ENCODE data around the gene NUMBL. TPM values are rescaled to one million over a fixed set of nuclear protein-coding genes. Genes with fewer than 3 reads are reported as not detected.

Gene NUMBL
- total RNA-seq, 1 donor = 26.8 TPM

DNA sequence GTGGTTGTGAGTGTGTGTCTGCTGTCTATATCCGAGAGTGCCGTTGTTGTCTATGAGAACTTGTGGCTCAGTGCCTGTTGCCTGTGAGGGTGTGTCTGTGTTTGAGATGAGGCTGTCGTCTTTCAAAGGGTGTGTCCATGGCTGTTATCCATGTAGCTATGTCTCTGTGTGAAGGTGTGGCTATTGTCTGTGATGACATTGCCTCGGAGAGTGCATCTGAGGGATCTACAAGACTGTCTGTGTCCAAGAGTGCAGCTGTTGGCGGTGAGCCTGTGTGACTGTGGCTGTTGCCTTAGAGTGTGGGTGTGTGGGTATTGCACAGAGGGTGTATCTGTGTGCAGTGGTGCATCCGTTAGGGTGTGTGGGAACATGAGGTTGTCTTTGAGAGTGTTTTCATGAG, 4.9 kb downstream of the NUMBL start:
- peak; percentile 58 for DNase-seq (ENCODE audit: insufficient read length, low spot score, missing footprints)
- Histone ChIP-seq H3K9me3 (ENCODE audit: low read depth, low read length) (no peaks in the 10 kb centered on the region), H3K27me3 (ENCODE audit: insufficient read depth, low read length) (no peaks in the 10 kb centered on the region), H2AFZ (ENCODE audit: low read length) (no peak overlapping the region), H3K4me2 (ENCODE audit: insufficient read depth, low read length) (no peak overlapping the region), H3K4me3 (ENCODE audit: insufficient read depth, low read length) (no peak overlapping the region), H3K27ac (ENCODE audit: low read depth, low read length) (no peak overlapping the region), H3K4me1 (ENCODE audit: insufficient read depth, low read length) (peaks cover 18% of the 10 kb centered on the region), H4K20me1 (ENCODE audit: insufficient read depth, low read length) (peaks cover 59% of the 10 kb centered on the region), H3K36me3 (ENCODE audit: insufficient read depth, low read length) (peaks cover 55% of the 10 kb centered on the region), H3K79me2 (ENCODE audit: insufficient read depth, low read length) (peaks cover 41% of the 10 kb centered on the region)
- TF ChIP-seq, protein P1, sequence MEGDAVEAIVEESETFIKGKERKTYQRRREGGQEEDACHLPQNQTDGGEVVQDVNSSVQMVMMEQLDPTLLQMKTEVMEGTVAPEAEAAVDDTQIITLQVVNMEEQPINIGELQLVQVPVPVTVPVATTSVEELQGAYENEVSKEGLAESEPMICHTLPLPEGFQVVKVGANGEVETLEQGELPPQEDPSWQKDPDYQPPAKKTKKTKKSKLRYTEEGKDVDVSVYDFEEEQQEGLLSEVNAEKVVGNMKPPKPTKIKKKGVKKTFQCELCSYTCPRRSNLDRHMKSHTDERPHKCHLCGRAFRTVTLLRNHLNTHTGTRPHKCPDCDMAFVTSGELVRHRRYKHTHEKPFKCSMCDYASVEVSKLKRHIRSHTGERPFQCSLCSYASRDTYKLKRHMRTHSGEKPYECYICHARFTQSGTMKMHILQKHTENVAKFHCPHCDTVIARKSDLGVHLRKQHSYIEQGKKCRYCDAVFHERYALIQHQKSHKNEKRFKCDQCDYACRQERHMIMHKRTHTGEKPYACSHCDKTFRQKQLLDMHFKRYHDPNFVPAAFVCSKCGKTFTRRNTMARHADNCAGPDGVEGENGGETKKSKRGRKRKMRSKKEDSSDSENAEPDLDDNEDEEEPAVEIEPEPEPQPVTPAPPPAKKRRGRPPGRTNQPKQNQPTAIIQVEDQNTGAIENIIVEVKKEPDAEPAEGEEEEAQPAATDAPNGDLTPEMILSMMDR (IDR thresholded peaks at IDR 0.05; ENCODE audit: extremely low read depth, low read depth, low read length) = no peak

DNA sequence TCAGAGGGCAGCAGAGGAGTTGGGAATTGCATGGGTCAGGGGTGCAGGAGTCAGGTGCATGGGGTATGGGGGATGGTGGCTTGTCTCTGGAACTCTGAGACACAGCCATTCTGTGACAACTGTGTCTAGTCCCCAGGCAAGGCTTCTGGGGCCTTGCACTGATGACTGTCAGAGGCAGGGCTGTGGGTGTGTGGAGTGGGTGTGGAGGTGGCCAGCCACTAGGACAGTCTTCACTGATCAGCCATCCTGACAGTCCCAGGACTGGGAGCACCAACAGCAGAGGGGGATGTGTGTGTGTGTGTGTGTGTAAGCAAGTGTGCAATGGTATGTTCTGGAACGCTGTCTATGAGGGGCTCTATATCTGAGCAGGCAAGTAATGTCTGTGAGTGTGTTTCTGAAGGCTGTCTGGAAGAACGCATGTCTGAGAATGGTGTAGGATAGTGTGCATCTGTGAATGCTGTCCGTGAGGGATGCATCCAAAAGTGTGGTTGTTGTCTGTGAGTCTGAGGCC, 5.4 kb downstream of the NUMBL start:
- no peak overlapping the region for H2AFZ ChIP-seq (ENCODE audit: low read length)
- H3K79me2 ChIP-seq (ENCODE audit: insufficient read depth, low read length) = peaks cover 38% of the 10 kb centered on the region
- no peaks in the 10 kb centered on the region for H3K9me3 ChIP-seq (ENCODE audit: low read depth, low read length)
- no peak overlapping the region for H3K27ac ChIP-seq (ENCODE audit: low read depth, low read length)
- H3K4me3 ChIP-seq (ENCODE audit: insufficient read depth, low read length) = no peak overlapping the region
- TF ChIP-seq, protein P1 (IDR thresholded peaks at IDR 0.05; ENCODE audit: extremely low read depth, low read depth, low read length) = no peak
- H3K4me2 ChIP-seq (ENCODE audit: insufficient read depth, low read length) = no peak overlapping the region
- peaks cover 59% of the 10 kb centered on the region for H4K20me1 ChIP-seq (ENCODE audit: insufficient read depth, low read length)
- H3K4me1 ChIP-seq (ENCODE audit: insufficient read depth, low read length) = peaks cover 18% of the 10 kb centered on the region
- peak; percentile 26 for DNase-seq (ENCODE audit: insufficient read length, low spot score, missing footprints)
- H3K36me3 ChIP-seq (ENCODE audit: insufficient read depth, low read length) = peaks cover 57% of the 10 kb centered on the region
- H3K27me3 ChIP-seq (ENCODE audit: insufficient read depth, low read length) = no peaks in the 10 kb centered on the region

DNA sequence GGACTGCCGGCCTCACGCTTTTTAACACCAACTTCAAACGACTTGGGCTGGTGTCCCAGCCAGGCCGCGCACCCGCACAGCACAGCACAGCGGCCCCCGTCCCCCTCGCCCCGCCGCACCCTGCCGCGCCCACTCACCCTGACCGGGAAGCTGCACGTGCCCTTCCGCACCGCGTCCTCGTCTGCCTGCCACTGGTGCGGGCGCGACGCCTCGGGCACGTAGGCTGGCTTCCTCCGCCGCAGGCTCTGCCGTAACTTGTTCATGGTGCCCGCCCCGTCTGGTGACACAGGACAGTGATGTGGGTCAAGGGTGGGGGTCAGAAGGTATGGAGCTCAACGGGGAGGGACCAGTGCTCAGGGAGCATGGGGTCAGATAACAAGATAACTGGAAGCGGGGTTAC, 6.2 kb downstream of the NUMBL start:
- Histone ChIP-seq H3K36me3 (ENCODE audit: insufficient read depth, low read length) (peaks cover 65% of the 10 kb centered on the region), H3K79me2 (ENCODE audit: insufficient read depth, low read length) (peaks cover 30% of the 10 kb centered on the region), H3K27ac (ENCODE audit: low read depth, low read length) (no peak overlapping the region), H2AFZ (ENCODE audit: low read length) (no peak overlapping the region), H3K4me1 (ENCODE audit: insufficient read depth, low read length) (peaks cover 18% of the 10 kb centered on the region), H3K4me2 (ENCODE audit: insufficient read depth, low read length) (no peak overlapping the region), H4K20me1 (ENCODE audit: insufficient read depth, low read length) (peaks cover 57% of the 10 kb centered on the region), H3K27me3 (ENCODE audit: insufficient read depth, low read length) (no peaks in the 10 kb centered on the region), H3K9me3 (ENCODE audit: low read depth, low read length) (no peaks in the 10 kb centered on the region), H3K4me3 (ENCODE audit: insufficient read depth, low read length) (no peak overlapping the region)
- peak; percentile 51 for DNase-seq (ENCODE audit: insufficient read length, low spot score, missing footprints)
- TF ChIP-seq, protein P1 (IDR thresholded peaks at IDR 0.05; ENCODE audit: extremely low read depth, low read depth, low read length) = no peak

DNA sequence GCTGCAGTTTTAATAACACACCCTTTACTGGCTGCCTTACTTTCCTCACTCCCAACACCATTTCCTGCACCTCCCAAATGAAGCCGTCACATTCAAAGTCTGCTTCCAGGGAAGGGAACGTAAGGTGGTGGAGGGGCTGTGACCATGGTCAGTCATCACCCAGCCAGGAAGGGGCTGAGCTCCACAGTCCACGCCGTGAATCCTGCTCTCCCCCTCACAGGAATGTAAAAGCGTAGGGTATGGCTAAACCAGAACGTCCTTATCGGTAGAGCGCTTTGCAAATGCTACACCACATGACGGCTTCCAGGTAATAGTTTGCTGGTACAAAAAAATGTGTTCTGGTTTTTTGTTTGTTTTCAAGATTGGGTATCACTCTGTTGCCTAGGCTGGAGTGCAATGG, 7.0 kb downstream of the NUMBL start:
- DNase-seq (ENCODE audit: insufficient read length, low spot score, missing footprints) = peak; percentile 39
- Histone ChIP-seq H2AFZ (ENCODE audit: low read length) (no peak overlapping the region), H3K36me3 (ENCODE audit: insufficient read depth, low read length) (peaks cover 73% of the 10 kb centered on the region), H3K79me2 (ENCODE audit: insufficient read depth, low read length) (peaks cover 22% of the 10 kb centered on the region), H4K20me1 (ENCODE audit: insufficient read depth, low read length) (peaks cover 49% of the 10 kb centered on the region), H3K4me3 (ENCODE audit: insufficient read depth, low read length) (no peak overlapping the region), H3K27ac (ENCODE audit: low read depth, low read length) (no peak overlapping the region), H3K4me2 (ENCODE audit: insufficient read depth, low read length) (no peak overlapping the region), H3K27me3 (ENCODE audit: insufficient read depth, low read length) (no peaks in the 10 kb centered on the region), H3K9me3 (ENCODE audit: low read depth, low read length) (no peaks in the 10 kb centered on the region), H3K4me1 (ENCODE audit: insufficient read depth, low read length) (peaks cover 9% of the 10 kb centered on the region)
- TF ChIP-seq, protein P1 (IDR thresholded peaks at IDR 0.05; ENCODE audit: extremely low read depth, low read depth, low read length) = no peak

All from osteoblast (primary cell).